ENCODE measurements around the gene EFNA3.

- TF ChIP-seq EZH2 (IDR thresholded peaks at IDR 0.05; ENCODE audit: insufficient read depth, low read length), result no peak
- TF ChIP-seq, protein P1, sequence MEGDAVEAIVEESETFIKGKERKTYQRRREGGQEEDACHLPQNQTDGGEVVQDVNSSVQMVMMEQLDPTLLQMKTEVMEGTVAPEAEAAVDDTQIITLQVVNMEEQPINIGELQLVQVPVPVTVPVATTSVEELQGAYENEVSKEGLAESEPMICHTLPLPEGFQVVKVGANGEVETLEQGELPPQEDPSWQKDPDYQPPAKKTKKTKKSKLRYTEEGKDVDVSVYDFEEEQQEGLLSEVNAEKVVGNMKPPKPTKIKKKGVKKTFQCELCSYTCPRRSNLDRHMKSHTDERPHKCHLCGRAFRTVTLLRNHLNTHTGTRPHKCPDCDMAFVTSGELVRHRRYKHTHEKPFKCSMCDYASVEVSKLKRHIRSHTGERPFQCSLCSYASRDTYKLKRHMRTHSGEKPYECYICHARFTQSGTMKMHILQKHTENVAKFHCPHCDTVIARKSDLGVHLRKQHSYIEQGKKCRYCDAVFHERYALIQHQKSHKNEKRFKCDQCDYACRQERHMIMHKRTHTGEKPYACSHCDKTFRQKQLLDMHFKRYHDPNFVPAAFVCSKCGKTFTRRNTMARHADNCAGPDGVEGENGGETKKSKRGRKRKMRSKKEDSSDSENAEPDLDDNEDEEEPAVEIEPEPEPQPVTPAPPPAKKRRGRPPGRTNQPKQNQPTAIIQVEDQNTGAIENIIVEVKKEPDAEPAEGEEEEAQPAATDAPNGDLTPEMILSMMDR (IDR thresholded peaks at IDR 0.05; ENCODE audit: insufficient read depth, low read depth, low read length), result no peak
These were observed 2.3 kb upstream of the EFNA3 start for GRCh38 chr1:155076371-155076770.
